DOHH2 (cell line): ENCODE measurements around the gene SPOP.

Source experiments
- CTCF ChIP-seq: fragments of 200-600 bp; sonication (generic); IDR thresholded peaks from one replicate; pipeline ENCODE4 v1.5.1; 2014; ENCODE audit warnings: antibody characterized with exemption, mild to moderate bottlenecking, low read depth, low read length; ENCODE audit not compliant: poor library complexity, severe bottlenecking
- EZH2phosphoT487 ChIP-seq: fragments of 200-600 bp; sonication (generic); IDR thresholded peaks from 2 replicates; pipeline ENCODE4 v1.6.1; 2017; ENCODE audit warnings: borderline replicate concordance, mild to moderate bottlenecking, antibody characterized with exemption, low read length, moderate library complexity, mixed read lengths

GRCh38 chr17:49691677-49692191 lies 13.8 kb upstream of the SPOP start:
- no peak for TF ChIP-seq CTCF
- TF ChIP-seq EZH2phosphoT487: no peak
